ENCODE data around the gene SLC27A5. TPM values are rescaled to one million over a fixed set of nuclear protein-coding genes. Genes with fewer than 3 reads are reported as not detected.

SLC27A5 gene
- polyA plus RNA-seq, 2 of the 4 experiments (the other 2 are of a cell fraction): 30.2 to 37.8 TPM

GRCh38 chr19:58453743-58454142 lies 58.0 kb downstream of the SLC27A5 start:
- ChIA-PET POLR2A (no interaction called here), CTCF (interaction anchor here (1.1 to 2.1 kb wide), 2 partner anchors 23 to 66 kb away, joined by 3 to 10 read pairs; partner anchors contain the start of genes ZBTB45 and ZNF446)
- ATAC-seq: no peak
- TF ChIP-seq HES2 (IDR thresholded peaks at IDR 0.05) (no peak), PHF8 (IDR thresholded peaks at IDR 0.05; ENCODE audit: borderline replicate concordance, low read depth) (no peak), CBX2 (IDR thresholded peaks at IDR 0.05; ENCODE audit: borderline replicate concordance, low read depth) (no peak), NR3C1 (IDR thresholded peaks at IDR 0.05) (no peak), HEYL (CRISPR knock-in tag; IDR thresholded peaks at IDR 0.05) (no peak), HOXB5 (CRISPR knock-in tag; IDR thresholded peaks at IDR 0.05) (no peak), MAFK (IDR thresholded peaks at IDR 0.05; ENCODE audit: partially characterized antibody) (no peak)
- Histone ChIP-seq H3K4me2 (no peak overlapping the region), H3K4me1 (no peaks in the 10 kb centered on the region), H3K4me3 (no peak overlapping the region), H3K9me3 (peaks cover 17% of the 10 kb centered on the region), H3K27ac (no peak overlapping the region)
- 92% methylated on average over 6 of the region's 6 CpGs for WGBS (ENCODE audit: missing lambda C conversion rate)
- no peak for DNase-seq (ENCODE audit: low read depth in 1 of 2, low spot score in 1 of 2)
- FAIRE-seq: no peak

- Histone ChIP-seq H3K9me3 (peaks cover 35% of the 10 kb centered on the region), H3K4me2 (peak within 1 kb of the TSS; percentile 94), H3K4me1 (no peaks in the 10 kb centered on the region), H3K4me3 (peak within 1 kb of the TSS; percentile 85), H3K27ac (peak within 1 kb of the TSS; percentile 76 to 90)
- ATAC-seq: peak; percentile 95 to 98
- under 1% methylated on average over 30 of the region's 79 CpGs for WGBS (ENCODE audit: missing lambda C conversion rate)
- FAIRE-seq: peak; percentile 63
- peak; percentile 97 to 98 for DNase-seq (ENCODE audit: low read depth in 1 of 2, low spot score in 1 of 2)
- POLR2A ChIA-PET: interaction anchor here (0.7 to 1.4 kb wide), 5 partner anchors 43 to 92 kb away, joined by 3 to 4 read pairs (median 4); partner anchors contain the start of genes TRIM28, ZBTB45, ZNF497 and ZNF584
- CTCF ChIA-PET: interaction anchor here (1.2 to 1.4 kb wide), 2 partner anchors 10 to 68 kb away, joined by 3 to 6 read pairs; partner anchors contain the start of gene ZBTB45
- no peak for TF ChIP-seq NFE2L2 (conservative IDR thresholded peaks at IDR 0.05; ENCODE audit: low read length)
- no peak for TF ChIP-seq TP53 (CRISPR knock-in tag; IDR thresholded peaks at IDR 0.05)
- TF ChIP-seq POLR2AphosphoS2 (conservative IDR thresholded peaks at IDR 0.05; ENCODE audit: low read length): no peak
- TF ChIP-seq RARB (CRISPR knock-in tag; IDR thresholded peaks at IDR 0.05): no peak
- TF ChIP-seq HMGXB4 (CRISPR knock-in tag; IDR thresholded peaks at IDR 0.05; ENCODE audit: borderline replicate concordance): no peak
- no peak for TF ChIP-seq REST (IDR thresholded peaks at IDR 0.05)
- no peak for TF ChIP-seq FOSL2 (IDR thresholded peaks at IDR 0.05)
- no peak for TF ChIP-seq FOSL2 (CRISPR knock-in tag; IDR thresholded peaks at IDR 0.05)
- 0 out of 2 replicates have a peak, but pooled peaks have one; percentile 45 for TF ChIP-seq TFCP2L1 (CRISPR knock-in tag; IDR thresholded peaks at IDR 0.05)
- TF ChIP-seq RFX5 (IDR thresholded peaks at IDR 0.05): peak; percentile 13; the same call in 1 of the 2 replicates
- TF ChIP-seq JUN (IDR thresholded peaks at IDR 0.05): peak in 1 of 2 experiments; percentile 62; a peak in 1 of 5 replicates
- no peak for TF ChIP-seq HES2 (IDR thresholded peaks at IDR 0.05)
- no peak for TF ChIP-seq BHLHE40 (IDR thresholded peaks at IDR 0.05; ENCODE audit: low read depth, low read length)
- peak; percentile 85 for TF ChIP-seq MAX (IDR thresholded peaks at IDR 0.05)
- TF ChIP-seq POLR2A (IDR thresholded peaks at IDR 0.05; ENCODE audit: low read length): peak; percentile 55
- no peak for TF ChIP-seq EHF (CRISPR knock-in tag; IDR thresholded peaks at IDR 0.05)
- no peak for TF ChIP-seq KDM1A (IDR thresholded peaks at IDR 0.05; ENCODE audit: low read depth)
- TF ChIP-seq E2F6 (IDR thresholded peaks at IDR 0.05; ENCODE audit: borderline replicate concordance, low read depth): peak; percentile 80
- no peak for TF ChIP-seq CEBPB (IDR thresholded peaks at IDR 0.05)
- no peak for TF ChIP-seq CTCF (IDR thresholded peaks at IDR 0.05)
- no peak for TF ChIP-seq ZNF302 (CRISPR knock-in tag; IDR thresholded peaks at IDR 0.05)
- TF ChIP-seq MAZ (IDR thresholded peaks at IDR 0.05; ENCODE audit: borderline replicate concordance, low read depth, low read length): no peak
- no peak for TF ChIP-seq RCOR1 (IDR thresholded peaks at IDR 0.05; ENCODE audit: low read depth, low read length)
Measured at GRCh38 chr19:58451358-58452101, 60.3 kb downstream of the SLC27A5 start, which contains the start of gene ZNF324B. ZNF324B (plus strand) TSS chr19:58451622; CDS start chr19:58453702, 2,080 bp downstream.

Data from A549 (cell line).